Measurements from ENCODE around the gene ZSCAN30.
A peak's percentile ranks its signal among the peaks of the same experiment; 100 is the strongest.
"Not testable (repeated sequence)": the region's sequence is repeated elsewhere in the genome, so short reads cannot be mapped to it uniquely, and the experiment has no call there.

The ZSCAN30 gene

DNA sequence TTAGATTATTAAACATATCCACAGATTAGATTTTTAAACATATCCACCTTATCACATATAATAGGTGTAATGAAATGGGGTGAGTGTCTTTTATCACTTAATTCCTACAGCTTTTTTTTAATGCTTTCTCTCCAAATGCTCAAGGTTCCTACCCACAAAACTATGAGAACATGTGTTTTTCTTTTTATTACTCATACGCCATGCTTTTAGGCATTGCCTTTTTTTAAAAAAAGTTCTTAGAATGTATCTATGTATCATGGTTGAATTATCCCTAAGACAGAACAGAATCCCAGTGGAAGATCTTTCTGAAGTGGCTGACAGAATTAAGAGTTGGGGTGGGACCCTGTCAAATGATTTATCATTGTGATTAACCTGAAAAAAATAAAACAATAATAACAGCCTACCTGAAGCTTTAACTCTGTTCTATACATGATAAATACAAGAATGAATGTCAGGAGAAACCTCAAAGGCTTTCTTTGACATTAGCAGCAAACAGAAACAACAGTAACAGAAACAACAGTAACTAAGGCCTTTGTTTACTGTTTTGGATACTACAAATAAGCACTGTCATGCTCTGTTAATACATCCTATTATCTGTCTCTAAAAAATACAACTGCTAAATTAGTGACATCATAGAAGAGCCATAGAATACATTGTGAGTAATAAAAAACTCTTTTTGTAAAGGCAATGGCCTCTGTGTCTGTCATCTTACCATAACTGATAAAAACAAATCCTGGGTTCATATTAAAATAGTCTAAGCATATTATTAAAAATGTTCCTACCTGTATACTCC lies 53.3 kb downstream of the ZSCAN30 start:
- Histone ChIP-seq H3K36me3 (ENCODE audit: low read depth) (no peaks in the 10 kb centered on the region), H3K4me1 (ENCODE audit: insufficient read depth, poor library complexity, severe bottlenecking) (peaks cover 2% of the 10 kb centered on the region)

DNA sequence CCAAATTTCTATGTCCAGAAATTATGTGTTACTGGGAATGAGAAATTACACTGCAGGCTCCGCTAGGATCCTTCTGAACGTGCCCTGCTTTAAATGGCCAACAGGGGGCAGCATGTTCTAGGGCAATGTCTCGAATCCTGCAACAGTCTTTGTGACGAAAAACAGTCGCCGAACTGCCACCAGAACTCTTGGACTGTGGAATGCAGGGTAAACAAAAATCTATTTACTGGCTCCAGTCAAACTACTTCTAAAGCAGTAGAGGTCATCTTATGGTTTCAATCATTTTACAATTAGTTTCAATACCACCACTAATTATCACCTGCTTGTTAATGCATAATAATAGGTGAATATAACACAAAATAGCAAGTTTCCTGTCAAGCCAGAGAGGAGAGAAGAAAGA lies 59.0 kb downstream of the ZSCAN30 start:
- H3K36me3 ChIP-seq (ENCODE audit: low read depth): no peaks in the 10 kb centered on the region
- no peak for DNase-seq (ENCODE audit: low spot score)
- H3K27ac ChIP-seq (ENCODE audit: poor library complexity, severe bottlenecking): no peak overlapping the region
- no peaks in the 10 kb centered on the region for H3K27me3 ChIP-seq (ENCODE audit: insufficient read depth, poor library complexity, severe bottlenecking)
- TF ChIP-seq, protein P1, sequence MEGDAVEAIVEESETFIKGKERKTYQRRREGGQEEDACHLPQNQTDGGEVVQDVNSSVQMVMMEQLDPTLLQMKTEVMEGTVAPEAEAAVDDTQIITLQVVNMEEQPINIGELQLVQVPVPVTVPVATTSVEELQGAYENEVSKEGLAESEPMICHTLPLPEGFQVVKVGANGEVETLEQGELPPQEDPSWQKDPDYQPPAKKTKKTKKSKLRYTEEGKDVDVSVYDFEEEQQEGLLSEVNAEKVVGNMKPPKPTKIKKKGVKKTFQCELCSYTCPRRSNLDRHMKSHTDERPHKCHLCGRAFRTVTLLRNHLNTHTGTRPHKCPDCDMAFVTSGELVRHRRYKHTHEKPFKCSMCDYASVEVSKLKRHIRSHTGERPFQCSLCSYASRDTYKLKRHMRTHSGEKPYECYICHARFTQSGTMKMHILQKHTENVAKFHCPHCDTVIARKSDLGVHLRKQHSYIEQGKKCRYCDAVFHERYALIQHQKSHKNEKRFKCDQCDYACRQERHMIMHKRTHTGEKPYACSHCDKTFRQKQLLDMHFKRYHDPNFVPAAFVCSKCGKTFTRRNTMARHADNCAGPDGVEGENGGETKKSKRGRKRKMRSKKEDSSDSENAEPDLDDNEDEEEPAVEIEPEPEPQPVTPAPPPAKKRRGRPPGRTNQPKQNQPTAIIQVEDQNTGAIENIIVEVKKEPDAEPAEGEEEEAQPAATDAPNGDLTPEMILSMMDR (IDR thresholded peaks at IDR 0.05; ENCODE audit: poor library complexity, severe bottlenecking): peak; percentile 93
- peak; percentile 67 for ATAC-seq (ENCODE audit: low read depth)
- no peaks in the 10 kb centered on the region for H3K4me1 ChIP-seq (ENCODE audit: insufficient read depth, poor library complexity, severe bottlenecking)
- H3K4me3 ChIP-seq (ENCODE audit: severe bottlenecking): no peak overlapping the region
- H3K9me3 ChIP-seq (ENCODE audit: severe bottlenecking): no peaks in the 10 kb centered on the region

More for the DNA sequence above, 53.3 kb downstream of the ZSCAN30 start:
- Histone ChIP-seq H3K27ac (ENCODE audit: poor library complexity, severe bottlenecking) (no peak overlapping the region), H3K4me3 (ENCODE audit: severe bottlenecking) (no peak overlapping the region), H3K9me3 (ENCODE audit: severe bottlenecking) (no peaks in the 10 kb centered on the region), H3K27me3 (ENCODE audit: insufficient read depth, poor library complexity, severe bottlenecking) (no peaks in the 10 kb centered on the region)
- TF ChIP-seq, protein P1 (IDR thresholded peaks at IDR 0.05; ENCODE audit: poor library complexity, severe bottlenecking): no peak
- DNase-seq (ENCODE audit: low spot score) (no peak), ATAC-seq (ENCODE audit: low read depth) (no peak)

DNA sequence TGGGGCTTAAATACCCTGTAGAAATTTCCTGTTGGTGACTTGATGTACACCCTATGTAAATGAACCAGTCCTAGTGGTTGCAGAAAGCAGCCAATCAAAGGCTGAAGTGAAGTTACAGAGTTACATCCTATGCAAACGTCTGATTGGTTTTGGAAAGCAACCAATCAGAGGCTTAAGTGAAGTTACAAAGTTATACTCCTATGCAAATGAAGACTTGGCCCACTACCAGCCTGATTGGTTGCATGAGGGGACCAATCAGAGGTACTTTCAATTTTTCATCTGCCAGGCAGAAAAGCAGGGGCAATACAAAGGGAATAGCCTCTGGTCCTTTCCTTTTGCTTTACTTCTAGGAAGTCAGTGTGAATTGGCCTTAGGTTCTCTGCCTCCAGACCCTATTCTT lies 62.8 kb downstream of the ZSCAN30 start:
- no peak overlapping the region for H3K27ac ChIP-seq (ENCODE audit: poor library complexity, severe bottlenecking)
- no peaks in the 10 kb centered on the region for H3K9me3 ChIP-seq (ENCODE audit: severe bottlenecking)
- TF ChIP-seq, protein P1 (IDR thresholded peaks at IDR 0.05; ENCODE audit: poor library complexity, severe bottlenecking): no peak
- H3K27me3 ChIP-seq (ENCODE audit: insufficient read depth, poor library complexity, severe bottlenecking): no peaks in the 10 kb centered on the region
- H3K4me1 ChIP-seq (ENCODE audit: insufficient read depth, poor library complexity, severe bottlenecking): no peaks in the 10 kb centered on the region
- H3K4me3 ChIP-seq (ENCODE audit: severe bottlenecking): no peak overlapping the region
- no peak for ATAC-seq (ENCODE audit: low read depth)
- DNase-seq (ENCODE audit: low spot score): no peak
- no peaks in the 10 kb centered on the region for H3K36me3 ChIP-seq (ENCODE audit: low read depth)

DNA sequence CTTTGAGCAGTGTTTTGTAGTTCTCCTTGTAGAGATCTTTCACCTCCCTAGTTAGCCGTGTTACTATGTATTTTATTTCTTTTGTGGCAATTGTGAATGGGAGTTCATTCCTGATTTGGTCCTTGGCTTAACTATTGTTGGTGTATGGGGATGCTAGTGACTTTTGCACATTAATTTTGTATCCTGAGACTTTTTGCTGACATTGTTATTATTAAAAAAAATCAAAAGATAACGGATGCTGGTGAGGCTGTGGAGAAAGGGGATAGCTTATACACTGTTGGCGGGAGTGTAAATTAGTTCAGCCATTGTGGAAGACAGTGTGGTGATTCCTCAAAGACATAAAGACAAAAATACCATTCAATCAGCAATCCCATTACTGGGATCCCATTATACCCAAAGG lies 66.2 kb downstream of the ZSCAN30 start:
- Histone ChIP-seq H3K9me3 (ENCODE audit: severe bottlenecking) (no peaks in the 10 kb centered on the region), H3K4me3 (ENCODE audit: severe bottlenecking) (no peak overlapping the region), H3K27ac (ENCODE audit: poor library complexity, severe bottlenecking) (no peak overlapping the region), H3K27me3 (ENCODE audit: insufficient read depth, poor library complexity, severe bottlenecking) (no peaks in the 10 kb centered on the region), H3K36me3 (ENCODE audit: low read depth) (no peaks in the 10 kb centered on the region), H3K4me1 (ENCODE audit: insufficient read depth, poor library complexity, severe bottlenecking) (no peaks in the 10 kb centered on the region)
- no peak for DNase-seq (ENCODE audit: low spot score)
- TF ChIP-seq, protein P1 (IDR thresholded peaks at IDR 0.05; ENCODE audit: poor library complexity, severe bottlenecking): no peak
- ATAC-seq (ENCODE audit: low read depth): no peak

DNA sequence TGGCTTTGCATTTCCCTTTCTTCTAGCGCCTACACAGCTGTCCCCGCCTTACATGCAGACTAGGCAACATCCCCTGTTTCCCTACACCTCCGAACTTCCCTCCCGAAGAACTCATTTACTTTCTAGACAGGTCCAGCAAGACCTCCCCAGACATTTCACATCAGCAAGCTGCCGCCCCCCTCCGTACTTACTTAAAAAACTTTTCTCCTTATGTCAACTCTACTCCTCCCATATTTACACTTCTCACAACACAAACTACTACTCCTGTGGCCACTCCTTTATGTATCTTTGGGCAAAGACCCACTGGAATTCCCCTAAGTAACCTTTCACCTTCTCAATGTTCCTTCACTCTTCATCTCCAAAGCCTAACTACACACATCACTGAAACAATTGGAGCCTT lies 69.6 kb downstream of the ZSCAN30 start:
- DNase-seq (ENCODE audit: low spot score) (no peak), ATAC-seq (ENCODE audit: low read depth) (no peak)
- H3K27ac ChIP-seq (ENCODE audit: poor library complexity, severe bottlenecking): no peak overlapping the region
- no peak overlapping the region for H3K4me3 ChIP-seq (ENCODE audit: severe bottlenecking)
- no peaks in the 10 kb centered on the region for H3K9me3 ChIP-seq (ENCODE audit: severe bottlenecking)
- no peaks in the 10 kb centered on the region for H3K27me3 ChIP-seq (ENCODE audit: insufficient read depth, poor library complexity, severe bottlenecking)
- TF ChIP-seq, protein P1 (IDR thresholded peaks at IDR 0.05; ENCODE audit: poor library complexity, severe bottlenecking): no peak
- H3K36me3 ChIP-seq (ENCODE audit: low read depth): no peaks in the 10 kb centered on the region
- no peaks in the 10 kb centered on the region for H3K4me1 ChIP-seq (ENCODE audit: insufficient read depth, poor library complexity, severe bottlenecking)

DNA sequence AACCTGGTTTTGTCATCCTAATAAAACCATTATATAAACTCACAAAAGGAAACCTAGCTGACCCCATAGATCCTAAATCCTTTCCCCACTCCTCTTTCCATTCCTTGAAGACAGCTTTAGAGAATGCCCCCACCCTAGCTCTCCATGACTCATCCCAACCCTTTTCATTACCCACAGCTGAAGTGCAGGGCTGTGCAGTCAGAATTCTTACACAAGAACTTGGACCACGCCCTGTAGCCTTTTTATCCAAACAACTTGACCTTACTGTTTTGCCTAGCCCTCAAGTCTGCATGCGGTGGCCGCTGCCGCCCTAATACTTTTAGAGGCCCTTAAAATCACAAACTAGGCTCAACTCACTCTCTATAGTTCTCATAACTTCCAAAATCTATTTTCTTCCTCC lies 70.7 kb downstream of the ZSCAN30 start:
- H3K27me3 ChIP-seq (ENCODE audit: insufficient read depth, poor library complexity, severe bottlenecking); H3K4me1 ChIP-seq (ENCODE audit: insufficient read depth, poor library complexity, severe bottlenecking); H3K27ac ChIP-seq (ENCODE audit: poor library complexity, severe bottlenecking); DNase-seq (ENCODE audit: low spot score); H3K4me3 ChIP-seq (ENCODE audit: severe bottlenecking); H3K9me3 ChIP-seq (ENCODE audit: severe bottlenecking); ATAC-seq (ENCODE audit: low read depth); H3K36me3 ChIP-seq (ENCODE audit: low read depth): not testable (repeated sequence)

DNA sequence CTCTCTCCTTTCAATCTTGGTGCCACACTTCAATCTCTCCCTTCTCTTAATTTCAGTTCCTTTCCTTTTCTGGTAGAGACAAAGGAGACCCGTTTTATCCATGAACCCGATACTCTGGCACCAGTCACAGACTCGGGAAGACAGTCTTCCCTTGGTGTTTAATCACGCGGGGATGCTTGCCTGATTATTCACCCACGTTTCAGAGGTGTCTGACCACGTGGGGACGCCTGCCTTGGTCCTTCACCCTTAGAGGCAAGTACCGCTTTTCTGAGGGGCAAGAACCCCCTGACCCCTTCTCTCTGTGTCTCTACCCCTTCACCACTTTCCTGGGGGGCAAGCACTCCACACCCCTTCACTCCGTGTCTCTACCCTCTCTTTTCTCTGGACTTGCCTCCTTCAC lies 73.4 kb downstream of the ZSCAN30 start:
- H3K4me3 ChIP-seq (ENCODE audit: severe bottlenecking); H3K27ac ChIP-seq (ENCODE audit: poor library complexity, severe bottlenecking); DNase-seq (ENCODE audit: low spot score); H3K9me3 ChIP-seq (ENCODE audit: severe bottlenecking); H3K4me1 ChIP-seq (ENCODE audit: insufficient read depth, poor library complexity, severe bottlenecking); ATAC-seq (ENCODE audit: low read depth); H3K36me3 ChIP-seq (ENCODE audit: low read depth); H3K27me3 ChIP-seq (ENCODE audit: insufficient read depth, poor library complexity, severe bottlenecking): not testable (repeated sequence)
